DMS 273 treated with DMSO at 0.1 percent for 48 hours (cell line): ENCODE results near the gene CSRNP2.
"Not testable (repeated sequence)": the region's sequence is repeated elsewhere in the genome, so short reads cannot be mapped to it uniquely, and the experiment has no call there.

Experiments
- DNase-seq: peaks from one replicate; lab custom pipeline; 2025; lab: John Stamatoyannopoulos, UW

CSRNP2 gene

DNA sequence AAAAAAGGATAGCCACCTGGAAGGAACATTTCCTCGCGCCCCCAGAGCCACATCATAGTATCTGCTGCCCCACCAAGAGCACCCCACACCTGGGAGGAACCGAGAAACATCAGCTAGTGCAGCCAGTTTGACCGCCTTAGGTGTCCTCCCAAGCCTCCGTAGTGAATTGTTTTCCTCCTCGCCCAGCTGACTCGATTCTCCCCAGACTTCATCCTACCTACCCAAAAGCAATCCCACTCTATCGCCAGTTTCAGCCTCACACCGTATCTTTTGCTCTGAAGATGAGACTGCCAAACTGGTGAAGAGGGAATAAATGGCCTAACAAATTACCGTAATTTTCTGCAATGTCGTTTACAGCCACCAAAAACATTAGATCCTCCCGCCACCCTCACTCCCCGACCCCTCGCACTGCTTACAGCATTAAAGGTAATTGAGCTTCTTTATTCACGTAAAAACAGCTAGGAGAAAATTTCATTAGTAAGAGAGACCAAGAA is 56.0 kb downstream of the CSRNP2 start:
- DNase-seq = no peak

DNA sequence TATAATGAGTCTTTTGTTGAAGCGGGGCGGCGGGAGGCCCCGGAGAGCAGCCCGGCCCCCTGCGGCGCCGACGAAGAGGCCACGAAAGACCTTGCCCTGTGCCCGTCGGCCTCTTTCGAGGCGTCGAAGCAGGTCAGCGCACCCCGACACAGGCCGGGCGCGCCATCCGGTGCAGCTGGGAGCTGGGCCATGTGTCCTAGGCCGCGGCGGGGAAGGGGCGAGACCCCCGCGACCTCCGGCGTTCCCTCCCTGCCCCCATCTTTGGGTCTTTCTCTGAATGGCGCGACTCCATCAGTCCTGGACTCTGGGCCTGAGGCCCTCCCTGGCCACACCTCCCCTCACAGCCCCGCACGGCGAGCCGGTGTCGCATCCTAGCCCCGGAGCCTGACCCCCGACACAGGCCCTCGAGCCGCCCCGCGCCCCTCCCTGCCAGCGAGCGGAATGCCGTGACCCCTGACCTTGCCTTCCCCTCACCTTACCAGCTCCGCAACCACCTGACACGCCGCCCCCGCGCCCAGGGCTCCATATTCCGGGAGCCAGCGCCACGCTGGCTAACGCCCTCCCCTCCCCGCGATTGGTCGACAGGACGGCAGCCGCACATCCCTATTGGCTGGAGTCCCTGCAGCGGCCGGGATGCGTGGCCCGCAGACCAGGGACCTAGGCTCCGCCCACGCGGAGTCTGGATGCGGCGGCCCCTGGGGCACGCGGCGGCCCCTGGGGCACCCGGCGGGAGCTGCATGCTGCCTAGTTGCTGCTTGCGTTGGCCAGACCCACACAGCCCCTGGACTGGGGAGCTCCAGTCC is 57.4 kb downstream of the CSRNP2 start, which contains the start of gene SLC11A2:
TSS of gene SLC11A2 (minus strand) at position 549 of the 803 bp plus-strand sequence. CDS start 15,656 bp downstream, outside the sequence.
- DNase-seq = peak; percentile 75

DNA sequence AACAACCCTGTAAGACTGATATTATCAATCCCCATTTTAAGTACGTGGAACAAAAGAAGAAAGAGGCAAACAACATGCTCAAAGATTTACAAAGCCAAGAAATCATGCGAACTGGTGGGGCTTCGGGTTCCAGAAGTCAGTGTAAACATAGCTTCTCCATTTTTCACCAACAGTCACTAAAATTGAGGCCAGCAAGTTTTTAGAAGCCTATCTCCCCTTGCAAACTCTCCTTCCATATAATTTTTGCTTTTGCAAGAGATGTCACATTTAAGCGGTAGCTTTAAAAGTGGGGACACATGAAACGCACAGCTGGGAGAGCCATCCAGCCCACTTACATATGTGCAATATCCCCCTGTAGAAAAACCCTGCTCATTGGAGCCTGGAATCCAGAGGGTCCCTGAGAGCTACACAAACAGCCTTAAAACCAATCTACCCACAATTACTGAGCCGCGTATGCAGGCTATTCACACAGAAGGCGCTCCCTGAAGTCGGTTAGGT is 58.0 kb downstream of the CSRNP2 start:
- no peak for DNase-seq

DNA sequence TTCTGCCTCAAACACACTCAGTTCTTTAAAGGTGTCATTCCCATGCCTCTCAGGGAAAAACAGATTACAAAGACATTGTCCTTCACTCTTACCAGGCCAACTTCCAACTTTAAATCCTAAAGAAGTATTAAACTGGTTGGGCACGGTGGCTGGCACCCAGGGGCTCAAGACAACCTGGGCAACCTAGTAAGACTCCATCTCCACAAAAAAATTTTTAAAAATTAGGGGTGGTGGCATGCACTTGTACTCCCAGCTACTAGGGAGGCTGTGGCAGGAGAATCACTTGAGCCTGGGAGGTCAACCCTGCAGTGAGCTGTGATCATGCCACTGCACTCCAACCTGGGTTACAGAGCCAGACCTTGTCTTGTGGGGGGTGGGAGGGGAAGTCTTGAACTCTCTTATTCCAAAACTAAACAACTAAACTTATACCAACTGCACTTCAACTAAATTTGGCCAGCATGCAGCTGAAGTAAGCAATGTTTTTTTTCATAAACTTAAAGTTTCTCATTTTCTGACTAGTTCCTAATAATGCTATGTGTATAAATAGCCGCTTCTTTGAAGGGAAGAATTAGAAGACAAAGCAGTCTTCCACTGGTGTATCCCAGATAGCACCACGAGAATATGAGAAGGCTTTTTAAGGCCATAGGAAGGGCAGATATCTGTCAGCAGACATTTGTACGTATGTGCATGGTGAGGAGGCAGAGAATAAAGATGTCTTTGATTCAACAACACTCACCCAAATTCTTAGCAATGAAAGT is 59.6 kb downstream of the CSRNP2 start:
- DNase-seq = no peak

DNA sequence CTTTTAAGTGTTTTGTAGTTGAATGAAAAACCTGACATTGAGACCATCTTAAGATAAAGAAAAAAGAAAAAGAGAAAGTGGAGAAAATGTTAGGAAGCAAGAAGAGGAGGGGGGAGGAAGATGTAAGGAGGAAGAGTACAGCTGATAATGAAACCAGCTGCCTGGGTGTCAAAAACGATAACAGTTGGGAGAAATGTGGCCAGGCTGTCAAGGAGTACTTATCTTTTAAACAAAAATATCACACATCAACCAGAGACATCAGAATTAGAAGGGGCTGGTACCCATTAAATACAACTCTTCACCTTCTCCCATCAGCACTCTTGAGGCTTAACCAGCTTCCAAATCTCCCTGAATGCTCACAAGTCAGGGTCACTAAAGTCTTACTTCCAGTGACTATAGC is 61.7 kb downstream of the CSRNP2 start:
- DNase-seq = no peak

DNA sequence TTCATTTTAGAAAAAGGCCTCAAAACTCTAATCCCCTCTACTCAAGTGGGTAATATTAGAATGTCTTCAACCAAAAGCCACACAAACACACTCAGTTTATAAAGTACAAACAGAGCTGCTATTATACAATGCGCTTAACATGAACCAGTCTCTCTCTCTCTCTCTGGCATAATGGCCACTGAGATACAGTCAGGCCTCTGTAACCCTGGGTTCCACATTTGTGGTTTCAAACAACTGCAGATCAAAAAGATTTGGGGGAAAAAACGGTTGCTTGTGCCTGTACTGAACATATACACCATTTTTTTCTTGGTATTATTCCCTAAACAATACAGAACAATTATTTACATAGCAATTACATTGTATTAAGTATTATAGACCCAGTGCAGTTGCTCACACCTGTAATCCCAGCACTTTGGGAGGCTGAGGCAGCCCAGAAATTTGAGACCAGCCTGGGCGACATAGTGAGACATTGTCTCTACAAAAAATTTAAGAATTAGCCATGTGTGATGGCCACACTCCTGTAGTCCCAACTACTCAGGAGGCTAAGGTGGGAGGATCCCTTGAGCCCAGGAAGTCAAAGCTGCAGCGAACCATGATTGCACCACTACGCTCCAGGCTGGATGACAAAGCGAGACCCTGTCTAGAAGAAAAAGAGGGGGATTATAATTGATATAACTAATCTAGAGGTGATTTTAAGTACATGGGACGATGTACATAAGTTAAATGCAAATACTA is 62.8 kb downstream of the CSRNP2 start:
- DNase-seq = no peak

DNA sequence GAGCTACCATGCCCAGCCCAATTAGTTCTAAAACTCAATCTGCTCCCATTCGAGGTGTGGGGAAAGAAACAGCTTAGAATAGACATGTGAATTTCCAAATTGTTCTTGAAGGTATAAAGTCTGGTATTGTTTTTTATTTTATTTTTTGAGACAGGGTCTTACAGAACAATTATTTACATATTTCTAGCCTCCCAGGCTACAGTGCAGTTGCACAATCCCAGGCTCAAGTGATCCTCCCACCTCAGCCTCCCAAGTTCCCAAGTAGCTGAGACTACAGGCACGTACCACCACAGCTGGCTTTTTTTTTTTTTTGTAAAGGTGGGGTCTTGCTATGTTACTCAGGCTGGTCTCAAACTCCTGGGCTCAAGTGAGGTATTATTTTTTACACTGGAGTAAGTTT is 63.5 kb downstream of the CSRNP2 start:
- DNase-seq = no peak

DNA sequence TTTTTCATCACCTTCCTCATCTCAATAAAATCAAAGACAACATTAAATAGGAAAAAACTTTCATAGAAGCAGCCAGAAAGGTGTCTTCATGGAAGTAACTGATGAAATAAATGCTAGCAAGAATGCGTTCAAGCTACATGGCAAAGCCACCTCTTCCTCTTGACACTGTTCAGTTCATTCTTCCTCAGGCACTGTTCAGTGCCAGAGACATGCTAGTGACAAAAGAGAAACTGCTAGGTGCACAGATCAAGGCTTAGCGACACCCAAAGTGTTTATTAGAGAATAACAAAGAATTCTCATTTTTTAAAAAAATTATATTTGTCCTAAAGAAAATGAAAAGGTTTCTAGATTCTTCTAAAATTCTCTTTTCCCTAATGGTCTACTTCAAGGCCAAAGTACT is 64.4 kb downstream of the CSRNP2 start:
- DNase-seq = no peak

DNA sequence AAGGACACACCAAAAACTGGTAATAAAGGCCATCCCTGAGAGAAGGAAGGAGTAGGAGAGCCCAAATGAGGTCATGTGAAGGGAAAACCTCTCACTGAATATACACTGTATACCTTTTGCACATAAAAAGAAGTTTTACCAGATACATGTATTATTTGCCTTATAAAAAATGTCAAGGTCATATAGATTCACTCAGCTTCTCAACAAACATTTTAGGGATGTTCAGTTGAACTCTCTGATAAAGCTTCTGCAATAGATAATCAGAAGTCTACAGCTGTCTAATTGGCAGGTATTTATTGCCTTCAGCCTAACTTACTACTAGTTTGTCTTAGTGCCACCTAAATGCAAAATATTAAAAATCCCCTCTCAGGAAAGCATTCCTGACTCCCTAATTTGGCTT is 65.9 kb downstream of the CSRNP2 start:
- no peak for DNase-seq

DNA sequence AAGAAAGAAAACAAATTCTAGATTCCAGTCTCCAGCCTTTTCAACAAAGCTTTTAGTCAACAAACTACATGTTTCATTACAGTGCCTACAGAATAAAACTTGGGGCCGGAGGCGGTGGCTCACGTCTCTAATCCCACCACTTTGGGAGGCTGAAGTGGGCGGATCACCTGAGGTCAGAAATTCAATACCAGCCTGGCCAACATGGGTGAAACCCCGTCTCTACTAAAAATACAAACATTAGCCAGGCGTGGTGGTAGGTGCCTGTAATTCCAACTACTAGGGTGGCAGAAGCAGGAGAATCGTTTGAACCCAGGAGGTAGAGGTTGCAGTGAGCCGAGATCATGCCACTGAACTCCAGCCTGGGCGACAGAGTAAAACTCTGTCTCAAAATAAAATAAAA is 68.9 kb downstream of the CSRNP2 start:
- DNase-seq = not testable (repeated sequence)

DNA sequence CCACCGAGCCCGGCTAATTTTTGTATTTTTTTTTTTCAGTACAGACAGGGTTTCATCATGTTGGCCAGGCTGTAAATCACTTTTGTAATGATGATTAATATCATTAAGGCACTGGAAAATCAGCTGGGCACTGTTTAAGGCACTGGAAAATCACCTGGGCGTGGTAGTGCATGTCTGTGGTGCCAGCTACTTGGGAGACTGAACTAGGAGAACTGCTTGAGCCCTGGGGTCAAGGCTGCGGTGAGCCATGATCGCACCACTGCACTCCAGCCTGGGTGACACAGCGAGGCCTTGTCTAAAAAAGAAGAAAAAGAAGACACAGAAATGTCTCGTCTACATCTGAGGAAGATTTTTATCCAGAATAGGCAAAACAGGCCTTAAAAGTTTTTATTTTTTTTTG is 70.0 kb downstream of the CSRNP2 start:
- no peak for DNase-seq

DNA sequence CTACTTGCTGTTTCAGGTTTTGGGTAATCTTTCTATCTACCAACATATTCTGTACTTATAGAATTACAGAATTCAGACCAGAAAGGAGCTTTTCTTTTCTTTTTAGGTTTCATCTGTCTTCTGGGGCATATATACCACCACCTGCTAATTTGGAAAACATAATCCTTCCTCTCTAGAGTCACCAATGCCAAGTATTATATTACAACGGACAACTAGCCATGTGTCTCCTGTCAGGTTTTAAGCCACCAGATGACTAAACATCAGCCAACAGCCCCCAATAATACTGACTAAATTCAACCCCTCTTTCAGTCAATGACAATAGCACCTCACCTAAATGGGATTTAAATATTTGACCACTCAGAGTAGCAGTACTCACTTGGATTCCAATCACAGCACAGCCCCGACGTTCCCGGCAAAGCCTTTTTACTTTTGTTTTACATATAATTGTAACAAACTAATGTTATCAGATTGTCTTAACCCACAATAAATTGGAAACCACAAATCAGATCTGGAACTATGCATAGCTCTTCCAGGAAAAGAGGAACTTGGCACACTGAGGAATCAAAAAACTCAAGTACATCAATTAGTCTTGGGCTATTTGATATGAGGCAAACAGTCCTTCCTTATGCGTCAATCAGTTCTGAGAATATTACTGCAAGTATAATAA is 70.7 kb downstream of the CSRNP2 start:
- no peak for DNase-seq

DNA sequence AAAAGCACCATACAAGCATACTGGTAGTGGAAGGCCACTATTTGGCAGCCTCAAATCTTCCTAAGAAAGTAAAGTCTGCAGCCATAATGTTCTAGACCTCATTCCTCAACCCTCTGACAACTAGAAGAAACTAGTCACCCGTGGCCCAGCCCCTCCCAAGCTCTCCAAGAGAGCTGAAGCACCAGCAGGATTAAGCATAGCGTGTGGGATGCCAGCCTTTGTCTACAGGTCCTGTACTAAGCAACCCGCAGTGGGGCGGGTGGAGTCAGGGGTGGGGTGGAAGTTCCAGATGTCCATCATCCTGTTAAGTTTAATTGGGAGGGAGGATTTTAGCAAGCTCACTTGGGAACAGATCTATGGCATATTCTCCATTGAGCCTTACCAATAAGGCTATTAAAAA is 71.4 kb downstream of the CSRNP2 start:
- DNase-seq = no peak
